Upper lobe of left lung (tissue), 4 donors: ENCODE data around the gene FTL.
A peak's percentile ranks its signal among the peaks of the same experiment; 100 is the strongest.

ENCODE experiments used
- POLR2A ChIP-seq, 4 donors: fragments of 450-650 bp; IDR thresholded peaks; one replicate each; pipeline ENCODE4 v1.5.1; 2016 to 2017; ENCODE audit warnings: antibody characterized with exemption in 4 of 4, mild to moderate bottlenecking in 2 of 4
- TF ChIP-seq, protein P1 (sequence below), 6 experiments: fragments of 450-650 bp in 4 of 6; fragments of 200-600 bp in 2 of 6; sonication (generic) in 2 of 6; IDR thresholded peaks; one replicate each; pipeline ENCODE4 v1.5.1; 2016 to 2019; ENCODE audit warnings: antibody characterized with exemption in 6 of 6

GRCh38 chr19:48933382-48933932 lies 31.7 kb upstream of the FTL start, which contains the start of gene DHDH:
- TF ChIP-seq, protein P1, sequence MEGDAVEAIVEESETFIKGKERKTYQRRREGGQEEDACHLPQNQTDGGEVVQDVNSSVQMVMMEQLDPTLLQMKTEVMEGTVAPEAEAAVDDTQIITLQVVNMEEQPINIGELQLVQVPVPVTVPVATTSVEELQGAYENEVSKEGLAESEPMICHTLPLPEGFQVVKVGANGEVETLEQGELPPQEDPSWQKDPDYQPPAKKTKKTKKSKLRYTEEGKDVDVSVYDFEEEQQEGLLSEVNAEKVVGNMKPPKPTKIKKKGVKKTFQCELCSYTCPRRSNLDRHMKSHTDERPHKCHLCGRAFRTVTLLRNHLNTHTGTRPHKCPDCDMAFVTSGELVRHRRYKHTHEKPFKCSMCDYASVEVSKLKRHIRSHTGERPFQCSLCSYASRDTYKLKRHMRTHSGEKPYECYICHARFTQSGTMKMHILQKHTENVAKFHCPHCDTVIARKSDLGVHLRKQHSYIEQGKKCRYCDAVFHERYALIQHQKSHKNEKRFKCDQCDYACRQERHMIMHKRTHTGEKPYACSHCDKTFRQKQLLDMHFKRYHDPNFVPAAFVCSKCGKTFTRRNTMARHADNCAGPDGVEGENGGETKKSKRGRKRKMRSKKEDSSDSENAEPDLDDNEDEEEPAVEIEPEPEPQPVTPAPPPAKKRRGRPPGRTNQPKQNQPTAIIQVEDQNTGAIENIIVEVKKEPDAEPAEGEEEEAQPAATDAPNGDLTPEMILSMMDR (IDR thresholded peaks at IDR 0.05), result no peak
- TF ChIP-seq POLR2A (IDR thresholded peaks at IDR 0.05), result peak in 2 of 4 donors; percentile 55 to 85
